ENCODE measurements around the gene TRMO. TPM values are rescaled to one million over a fixed set of nuclear protein-coding genes. Genes with fewer than 3 reads are reported as not detected.

TRMO gene
- total and polyA plus RNA-seq, 2 of the 8 experiments (the other 6 are each of a cell fraction or from before 2014, with no cell fraction given), result 4.6 to 5.6 TPM

DNA sequence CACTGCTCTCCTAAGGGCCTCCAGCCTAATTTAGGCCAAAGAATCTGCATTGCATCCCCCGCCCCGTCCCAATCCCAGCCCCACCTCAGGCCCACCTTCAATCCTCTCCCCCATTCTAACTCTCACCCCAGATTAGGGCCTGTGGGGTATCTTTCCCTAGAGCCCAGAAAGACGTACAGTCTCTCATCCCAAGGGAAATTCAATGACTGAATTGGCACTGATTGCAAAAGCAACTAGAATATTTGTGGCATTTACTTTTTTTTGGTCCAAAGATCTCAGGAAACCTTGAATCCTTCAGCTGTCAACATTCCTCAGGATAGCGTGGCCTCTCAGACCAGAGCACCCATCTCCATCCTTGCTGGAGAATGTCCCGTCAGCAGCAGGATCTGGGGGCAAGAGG lies 30.6 kb downstream of the TRMO start:
- no peak overlapping the region for H3K18ac ChIP-seq (ENCODE audit: extremely low read depth, low read length)
- H2BK5ac ChIP-seq (ENCODE audit: low read depth, low read length), result no peak overlapping the region
- ChIA-PET POLR2A (ENCODE audit: partially characterized antibody) (interaction anchor here (1.5 kb wide), 1 partner anchor 18 kb away, joined by 3 read pairs; no protein-coding TSS in a partner anchor), CTCF (ENCODE audit: partially characterized antibody) (interaction anchor here (0.6 to 7.2 kb wide), 9 partner anchors 9 to 625 kb away, joined by 3 to 110 read pairs (median 13); no protein-coding TSS in a partner anchor)
- no peak overlapping the region for H2AK5ac ChIP-seq (ENCODE audit: low read depth, low read length)
- H2BK12ac ChIP-seq (ENCODE audit: low read depth, low read length), result no peak overlapping the region
- H4K8ac ChIP-seq (ENCODE audit: extremely low read depth, insufficient read depth, low read length), result no peak overlapping the region
- H3K56ac ChIP-seq (replicated peaks; ENCODE audit: insufficient read length, low read depth, low read length), result no peak overlapping the region
- no peak overlapping the region for H3K4me2 ChIP-seq (ENCODE audit: insufficient read depth in 1 of 2, low read depth in 2 of 2, low read length in 2 of 2)
- H2BK120ac ChIP-seq (replicated peaks; ENCODE audit: low read depth, low read length), result no peak overlapping the region
- H3K4ac ChIP-seq (replicated peaks; ENCODE audit: insufficient read length, low read depth, low read length), result no peak overlapping the region
- no peak overlapping the region for H2BK20ac ChIP-seq (ENCODE audit: low read length)
- no peaks in the 10 kb centered on the region for H3K36me3 ChIP-seq (ENCODE audit: control insufficient read depth in 2 of 4, insufficient read depth in 4 of 4, low read length in 3 of 4)
- H3K27me3 ChIP-seq (replicated peaks in 1 of 4; ENCODE audit: control insufficient read depth in 3 of 4, extremely low read depth in 1 of 4, insufficient read depth in 3 of 4, low read length in 3 of 4), result peaks cover 0 to 3% (median under 1%) of the 10 kb centered on the region in 4 experiments; a peak in 3 of 7 replicates
- H3K4me1 ChIP-seq (replicated peaks in 1 of 4; ENCODE audit: control insufficient read depth in 3 of 4, insufficient read depth in 4 of 4, low read length in 3 of 4), result peaks cover 0 to 7% (median 0%) of the 10 kb centered on the region in 4 experiments; a peak in 2 of 7 replicates
- H3K14ac ChIP-seq (ENCODE audit: insufficient read length), result no peak overlapping the region
- no peak for FAIRE-seq
- H3K4me3 ChIP-seq (ENCODE audit: extremely low read depth in 1 of 4, insufficient read depth in 2 of 4, low read depth in 3 of 4, low read length in 4 of 4), result no peak overlapping the region
- H4K5ac ChIP-seq (ENCODE audit: insufficient read length, low read depth, low read length), result no peak overlapping the region
- no peak overlapping the region for H2AFZ ChIP-seq (ENCODE audit: low read length)
- H3K23me2 ChIP-seq (ENCODE audit: low read depth, low read length), result no peaks in the 10 kb centered on the region
- no peak overlapping the region for H3K23ac ChIP-seq (ENCODE audit: insufficient read length)
- no peaks in the 10 kb centered on the region for H3K79me1 ChIP-seq (ENCODE audit: low read depth, low read length)
- no peaks in the 10 kb centered on the region for H4K20me1 ChIP-seq (replicated peaks in 1 of 2; ENCODE audit: control insufficient read depth in 1 of 2, insufficient read depth in 2 of 2, low read length in 2 of 2)
- no peak overlapping the region for H3K27ac ChIP-seq (ENCODE audit: low read depth, low read length)
- no peak overlapping the region for H2BK15ac ChIP-seq (ENCODE audit: low read length)
- no peaks in the 10 kb centered on the region for H3K9me3 ChIP-seq (ENCODE audit: insufficient read depth in 2 of 2, low read depth in 1 of 2, low read length in 1 of 2)
- no peak overlapping the region for H3K9ac ChIP-seq (replicated peaks in 1 of 4; ENCODE audit: extremely low read depth in 1 of 4, low read depth in 3 of 4, low read length in 3 of 4)
- 91% methylated on average over 5 of the region's 5 CpGs; no CpG with 5 or more reads in 1 of the 2 experiments for WGBS, 2 experiments (ENCODE audit: extremely low coverage in 1 of 2, insufficient coverage in 1 of 2, insufficient read length in 1 of 2, insufficient replicate concordance in 2 of 2, low coverage in 1 of 2, low lambda C conversion rate in 2 of 2, missing lambda C conversion rate in 1 of 2)
- DNase-seq (ENCODE audit: low read depth in 1 of 2, low spot score in 2 of 2), result no peak
- H3K79me2 ChIP-seq (ENCODE audit: control insufficient read depth in 1 of 2, insufficient read depth in 2 of 2, low read length in 2 of 2), result no peaks in the 10 kb centered on the region
- TF ChIP-seq CBX8 (IDR thresholded peaks at IDR 0.05; ENCODE audit: borderline replicate concordance, low read depth, low read length) (no peak), BCL11A (IDR thresholded peaks at IDR 0.05; ENCODE audit: low read depth in 2 of 2, low read length in 2 of 2) (no peak), BRCA1 (IDR thresholded peaks at IDR 0.05; ENCODE audit: low read depth, low read length) (no peak)
- H4K91ac ChIP-seq (replicated peaks; ENCODE audit: insufficient read length, low read length), result no peak overlapping the region

All from H1 (cell line).